Spinal cord (tissue), 10 donors: ENCODE data around the gene TMEM200A. TPM values are rescaled to one million over a fixed set of nuclear protein-coding genes. Genes with fewer than 3 reads are reported as not detected.

Experiments
- DNase-seq, 6 donors: peaks; one replicate each; pipeline versions ENCODE4 v3.0.0 to v3.0.0-alpha.2; 2013 to 2015; ENCODE audit warnings: low spot score in 6 of 6, low read depth in 4 of 6
- H3K27ac ChIP-seq: one replicate; pipeline ENCODE4 v1.5.1; 2013; ENCODE audit warnings: low read depth, low read length, control low read depth
- H3K27me3 ChIP-seq: one replicate; pipeline ENCODE4 v1.6.1; 2013; ENCODE audit warnings: low read length; ENCODE audit not compliant: control insufficient read depth, insufficient read depth
- H3K36me3 ChIP-seq: one replicate; pipeline ENCODE4 v1.6.1; 2013; ENCODE audit warnings: low read length; ENCODE audit not compliant: control insufficient read depth, insufficient read depth
- H3K4me1 ChIP-seq: one replicate; pipeline ENCODE4 v1.6.1; 2013; ENCODE audit warnings: low read length; ENCODE audit not compliant: control insufficient read depth, insufficient read depth
- H3K4me3 ChIP-seq: one replicate; pipeline ENCODE4 v1.5.1; 2013; ENCODE audit warnings: low read depth, low read length, control low read depth
- H3K9me3 ChIP-seq: one replicate; pipeline ENCODE4 v1.6.1; 2013; ENCODE audit warnings: low read length; ENCODE audit not compliant: control insufficient read depth, insufficient read depth
- WGBS: methylation state at CpG from one replicate; pipeline ENCODE4 v1.1.5; 2013; ENCODE audit warnings: missing lambda C conversion rate; ENCODE audit not compliant: insufficient coverage; 5-methylcytosine and 5-hydroxymethylcytosine counted together
- polyA plus RNA-seq, 2 donors: library from polyadenylated mRNA; unstranded; fragments of 120-200 nt; gene quantifications; one replicate each; pipeline ENCODE4 v1.2.1, GENCODE V29; 2013; ENCODE audit not compliant: insufficient read length in 2 of 2
- total RNA-seq, 2 donors: library from RNA; depleted of rRNA in 1 of 2; stranded (reverse); fragments of 120-200 nt in 1 of 2; fragments of >200 nt in 1 of 2; gene quantifications; one replicate each; pipeline versions ENCODE4 v1.2.3 to v1.2.4, GENCODE V29; 2013 to 2014
- donor health status: healthy.

TMEM200A gene
- total and polyA plus RNA-seq, 4 donors, result 8.8 to 13.6 (median 10.6) TPM

- no peak for DNase-seq
- no peaks in the 10 kb centered on the region for H3K4me1 ChIP-seq
- no peaks in the 10 kb centered on the region for H3K27me3 ChIP-seq
- no peaks in the 10 kb centered on the region for H3K9me3 ChIP-seq
- H3K27ac ChIP-seq, result no peak overlapping the region
- H3K36me3 ChIP-seq, result no peaks in the 10 kb centered on the region
- WGBS, result no CpG with 5 or more reads among the region's 2 CpGs
- no peak overlapping the region for H3K4me3 ChIP-seq
Measured at GRCh38 chr6:130357436-130357835, 8.4 kb upstream of the TMEM200A start.

GRCh38 chr6:130359736-130360135 lies 6.1 kb upstream of the TMEM200A start:
- peaks cover 4% of the 10 kb centered on the region for H3K27me3 ChIP-seq
- no peaks in the 10 kb centered on the region for H3K36me3 ChIP-seq
- H3K4me3 ChIP-seq, result no peak overlapping the region
- H3K9me3 ChIP-seq, result no peaks in the 10 kb centered on the region
- H3K4me1 ChIP-seq, result peaks cover under 1% of the 10 kb centered on the region
- H3K27ac ChIP-seq, result no peak overlapping the region
- no peak for DNase-seq

- H3K27me3 ChIP-seq, result peaks cover 10% of the 10 kb centered on the region
- H3K36me3 ChIP-seq, result no peaks in the 10 kb centered on the region
- WGBS, result 76% methylated on average over 3 of the region's 4 CpGs
- H3K4me3 ChIP-seq, result no peak overlapping the region
- peaks cover 13% of the 10 kb centered on the region for H3K4me1 ChIP-seq
- DNase-seq, result no peak
- H3K9me3 ChIP-seq, result no peaks in the 10 kb centered on the region
- H3K27ac ChIP-seq, result no peak overlapping the region
Measured at GRCh38 chr6:130362128-130362527, 3.7 kb upstream of the TMEM200A start.

- DNase-seq, result no peak
- peaks cover 10% of the 10 kb centered on the region for H3K27me3 ChIP-seq
- H3K4me3 ChIP-seq, result no peak overlapping the region
- no CpG with 5 or more reads among the region's 3 CpGs for WGBS
- H3K27ac ChIP-seq, result no peak overlapping the region
- H3K4me1 ChIP-seq, result peaks cover 13% of the 10 kb centered on the region
- no peaks in the 10 kb centered on the region for H3K9me3 ChIP-seq
- no peaks in the 10 kb centered on the region for H3K36me3 ChIP-seq
Measured at GRCh38 chr6:130364224-130364780, 1.5 kb upstream of the TMEM200A start.

- peak overlapping the region; percentile 61 for H3K27ac ChIP-seq
- peak in 4 of 6 donors; percentile 13 to 77 (median 46) for DNase-seq
- 0% methylated on average over 52 of the region's 65 CpGs for WGBS
Measured at GRCh38 chr6:130366107-130367005, 539 bp downstream of the TMEM200A start.

GRCh38 chr6:130367767-130368166 lies 1.9 kb downstream of the TMEM200A start:
- Histone ChIP-seq H3K4me1 (peaks cover 13% of the 10 kb centered on the region), H3K4me3 (no peak overlapping the region), H3K27ac (no peak overlapping the region), H3K9me3 (no peaks in the 10 kb centered on the region), H3K27me3 (peaks cover 10% of the 10 kb centered on the region), H3K36me3 (no peaks in the 10 kb centered on the region)
- peak in 1 of 6 donors; percentile 38 for DNase-seq
- WGBS, result 78% methylated on average over 1 of the region's 1 CpG

More at GRCh38 chr6:130366107-130367005, 539 bp downstream of the TMEM200A start:
- peaks cover 13% of the 10 kb centered on the region for H3K4me1 ChIP-seq
- H3K27me3 ChIP-seq, result peaks cover 10% of the 10 kb centered on the region
- peak overlapping the region; percentile 73 for H3K4me3 ChIP-seq
- H3K9me3 ChIP-seq, result no peaks in the 10 kb centered on the region
- no peaks in the 10 kb centered on the region for H3K36me3 ChIP-seq

- H3K9me3 ChIP-seq, result no peaks in the 10 kb centered on the region
- H3K27ac ChIP-seq, result no peak overlapping the region
- peaks cover 10% of the 10 kb centered on the region for H3K27me3 ChIP-seq
- peak in 1 of 6 donors; percentile 11 for DNase-seq
- no peaks in the 10 kb centered on the region for H3K36me3 ChIP-seq
- 67% methylated on average over 1 of the region's 1 CpG for WGBS
- H3K4me1 ChIP-seq, result peaks cover 13% of the 10 kb centered on the region
- no peak overlapping the region for H3K4me3 ChIP-seq
Measured at GRCh38 chr6:130368576-130368975, 2.8 kb downstream of the TMEM200A start.

GRCh38 chr6:130369831-130370230 lies 4.0 kb downstream of the TMEM200A start:
- Histone ChIP-seq H3K27me3 (peaks cover 6% of the 10 kb centered on the region), H3K36me3 (no peaks in the 10 kb centered on the region), H3K9me3 (no peaks in the 10 kb centered on the region), H3K27ac (no peak overlapping the region), H3K4me3 (no peak overlapping the region), H3K4me1 (peaks cover 11% of the 10 kb centered on the region)
- no peak for DNase-seq
- WGBS, result no CpG with 5 or more reads among the region's 1 CpG

GRCh38 chr6:130371921-130372420 lies 6.2 kb downstream of the TMEM200A start:
- DNase-seq, result no peak
- H3K4me3 ChIP-seq, result no peak overlapping the region
- H3K36me3 ChIP-seq, result no peaks in the 10 kb centered on the region
- WGBS, result 90% methylated on average over 2 of the region's 7 CpGs
- no peaks in the 10 kb centered on the region for H3K4me1 ChIP-seq
- no peaks in the 10 kb centered on the region for H3K9me3 ChIP-seq
- no peak overlapping the region for H3K27ac ChIP-seq
- no peaks in the 10 kb centered on the region for H3K27me3 ChIP-seq
